UCSD-AML1 (cell line): Measurements from ENCODE around the gene PCBP3.

ENCODE experiments used
- DNase-seq: peaks from one replicate; lab custom pipeline; 2025; ENCODE audit not compliant: unreplicated experiment; lab: John Stamatoyannopoulos, UW

The PCBP3 gene

DNA sequence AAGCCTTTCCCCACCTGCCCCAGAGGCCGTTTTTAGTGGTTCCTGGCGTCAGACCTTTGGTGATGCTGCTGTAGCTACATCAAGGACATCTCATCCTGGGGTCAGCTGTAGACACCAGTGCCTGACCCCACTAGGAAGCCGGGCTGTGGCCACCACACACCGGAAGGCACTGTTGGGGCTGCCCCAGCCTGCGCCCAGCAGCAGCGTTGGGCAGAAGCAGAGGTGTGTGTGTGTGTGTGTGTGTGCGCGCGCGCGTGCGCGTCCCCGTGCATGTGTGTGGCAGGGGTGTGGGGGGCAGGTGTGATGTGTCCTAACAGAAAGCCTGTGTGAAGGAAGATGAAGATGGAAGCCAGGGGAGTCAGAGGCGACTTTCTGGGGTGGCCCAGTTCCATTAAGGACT lies 276.1 kb downstream of the PCBP3 start:
- DNase-seq = no peak

GRCh38 chr21:45920824-45921600 lies 277.5 kb downstream of the PCBP3 start:
- DNase-seq = no peak

DNA sequence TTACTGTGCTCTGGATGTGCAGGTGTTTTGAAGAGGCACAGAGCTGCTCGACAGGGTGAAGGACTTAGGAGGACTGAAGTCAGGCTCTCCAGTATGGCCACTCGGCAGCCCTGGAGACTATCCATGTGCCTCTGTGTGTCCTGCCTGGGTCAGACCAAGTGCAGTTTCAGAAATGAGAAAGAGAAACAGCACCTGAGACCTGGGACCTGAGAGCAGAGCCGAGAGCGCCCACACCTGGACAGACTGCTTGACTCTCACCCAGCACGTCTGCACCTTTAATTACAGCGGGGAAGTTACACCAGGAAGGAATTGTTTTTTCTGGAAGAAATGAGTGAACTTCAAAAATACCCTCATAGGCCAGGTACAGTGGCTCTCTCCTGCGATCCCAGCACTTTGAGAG lies 278.4 kb downstream of the PCBP3 start:
- DNase-seq = no peak

DNA sequence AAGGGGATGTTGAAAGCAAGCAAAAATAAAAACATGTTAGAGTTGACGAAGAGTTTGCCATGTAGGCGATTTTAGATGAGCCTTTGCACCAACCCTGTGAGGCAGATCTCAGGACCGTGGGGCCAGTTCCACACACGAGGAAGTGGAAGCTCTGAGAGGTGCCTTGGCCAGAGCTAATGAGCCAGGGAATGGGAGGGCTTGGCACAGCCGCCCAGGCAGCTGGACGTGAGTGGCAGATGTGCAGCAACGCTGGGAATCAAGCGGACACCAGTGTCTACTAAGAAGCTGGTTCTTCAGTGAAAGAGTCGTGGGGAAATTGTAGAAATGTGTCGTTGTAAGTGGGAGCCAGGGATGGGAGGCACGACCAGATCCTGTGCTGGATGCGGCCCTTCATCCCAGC lies 279.1 kb downstream of the PCBP3 start:
- DNase-seq = no peak

GRCh38 chr21:45923146-45923545 lies 279.6 kb downstream of the PCBP3 start:
- DNase-seq = peak; percentile 69

DNA sequence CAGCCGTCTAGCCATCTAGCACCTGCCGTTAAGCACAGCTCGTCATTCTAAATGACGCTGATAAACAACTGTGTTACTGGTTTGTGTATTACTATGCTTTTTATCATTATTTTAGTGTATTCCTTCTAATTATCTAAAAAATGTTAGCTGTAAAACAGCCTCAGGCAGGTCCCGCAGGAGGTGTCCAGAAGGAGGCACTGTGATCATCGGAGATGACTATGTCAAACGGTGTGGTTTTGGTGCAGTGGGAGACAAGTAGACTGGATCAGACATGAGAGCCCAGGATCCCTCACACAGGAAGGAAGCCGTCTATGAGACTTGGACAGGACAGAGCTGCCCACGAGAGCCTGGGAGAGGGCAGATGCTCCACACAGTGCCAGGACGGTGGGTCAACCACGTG lies 282.8 kb downstream of the PCBP3 start:
- no peak for DNase-seq

DNA sequence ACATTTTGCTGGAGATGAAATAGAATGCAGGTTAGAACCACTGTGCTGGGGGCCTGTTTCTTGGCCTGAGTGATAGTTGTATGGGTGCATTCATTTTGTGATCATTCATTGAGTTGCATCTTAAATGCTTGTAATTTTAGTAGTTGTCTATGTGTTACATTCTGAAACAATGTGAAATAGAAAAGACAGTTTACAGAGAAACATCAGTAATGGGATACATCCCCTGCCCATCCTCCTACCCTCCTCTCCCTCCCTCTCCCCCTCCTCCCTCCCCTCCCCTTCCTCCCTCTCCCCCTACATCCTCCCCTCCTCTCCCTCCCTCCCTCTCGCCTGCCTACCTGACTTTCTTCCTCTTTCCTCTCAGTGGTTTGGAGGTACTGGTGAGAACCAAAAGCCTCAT lies 283.5 kb downstream of the PCBP3 start:
- no peak for DNase-seq

DNA sequence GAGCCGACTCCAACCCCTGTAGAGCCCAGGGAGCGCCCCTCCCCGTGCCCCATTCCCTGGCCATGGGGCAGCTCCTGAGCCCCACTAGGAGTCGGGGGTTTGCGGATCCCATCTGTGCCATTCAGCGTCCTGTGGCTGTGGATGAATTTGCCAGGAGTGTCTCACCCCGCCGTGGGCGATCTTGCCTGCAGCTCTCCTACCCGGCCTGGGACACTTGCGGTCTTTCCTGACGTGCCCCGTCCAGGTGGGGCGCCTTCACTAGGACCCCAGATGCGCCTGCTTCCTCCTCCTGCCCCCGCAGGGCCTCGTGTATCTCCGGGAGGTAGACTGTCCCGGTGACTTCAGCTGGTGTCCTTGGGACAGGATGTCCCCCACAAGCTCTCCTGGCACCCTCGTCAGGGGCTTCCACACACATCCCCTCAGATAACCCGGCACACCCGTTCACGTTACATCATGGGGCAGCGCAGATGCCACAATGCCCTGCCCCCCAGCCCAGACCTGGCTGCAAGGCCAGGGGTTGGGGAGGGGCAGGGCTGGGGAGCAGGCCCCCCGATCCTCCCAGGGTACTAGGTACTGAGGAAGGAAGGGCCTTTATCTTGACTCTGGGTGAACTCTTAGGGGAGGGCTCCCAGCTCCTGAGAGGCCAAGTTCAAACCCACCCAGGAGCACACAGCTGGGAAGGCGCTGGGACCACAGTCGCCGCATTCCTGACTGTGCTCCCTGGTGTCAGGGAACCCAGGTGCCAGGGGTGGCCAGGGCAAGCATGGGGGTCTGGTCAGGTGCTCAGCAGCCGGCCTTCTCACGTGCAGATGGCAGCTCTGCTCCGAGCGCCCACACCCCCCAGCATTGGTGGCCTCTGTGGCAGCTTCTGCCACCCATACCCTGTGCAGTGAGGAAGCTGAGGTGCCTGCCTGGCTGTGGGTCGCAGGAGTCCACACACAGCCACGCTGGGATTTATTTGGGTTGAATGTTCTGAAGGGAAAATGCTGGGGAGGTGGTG lies 284.6 kb downstream of the PCBP3 start:
- no peak for DNase-seq

- DNase-seq = no peak
Observed at GRCh38 chr21:45929449-45929848, 285.9 kb downstream of the PCBP3 start.

DNA sequence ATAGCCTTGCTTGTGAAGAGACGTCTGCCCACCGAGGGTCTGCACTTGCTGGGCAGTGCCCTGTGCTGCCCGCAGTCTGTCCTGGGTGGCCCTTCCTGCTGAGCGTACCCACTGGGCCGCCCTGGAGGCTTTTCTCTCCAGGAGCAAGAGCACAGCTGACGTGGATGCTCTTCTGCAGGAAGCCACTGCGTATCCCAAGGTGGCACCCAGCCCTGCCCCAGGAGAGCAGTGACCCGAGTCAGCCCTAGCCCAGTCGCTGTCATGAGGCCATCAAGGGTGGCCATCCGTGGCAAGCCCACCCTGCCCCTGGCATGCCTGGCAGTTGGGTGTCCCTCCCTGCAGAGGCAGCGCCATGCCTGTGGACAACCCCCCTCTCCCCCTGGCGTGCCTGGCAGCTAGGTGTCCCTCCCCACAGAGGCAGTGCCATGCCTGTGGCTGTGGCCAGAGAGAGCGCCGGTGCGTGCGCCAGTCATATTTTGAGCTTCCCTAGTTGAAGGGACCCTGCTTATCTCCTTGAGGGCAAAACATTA lies 286.8 kb downstream of the PCBP3 start:
- no peak for DNase-seq

DNA sequence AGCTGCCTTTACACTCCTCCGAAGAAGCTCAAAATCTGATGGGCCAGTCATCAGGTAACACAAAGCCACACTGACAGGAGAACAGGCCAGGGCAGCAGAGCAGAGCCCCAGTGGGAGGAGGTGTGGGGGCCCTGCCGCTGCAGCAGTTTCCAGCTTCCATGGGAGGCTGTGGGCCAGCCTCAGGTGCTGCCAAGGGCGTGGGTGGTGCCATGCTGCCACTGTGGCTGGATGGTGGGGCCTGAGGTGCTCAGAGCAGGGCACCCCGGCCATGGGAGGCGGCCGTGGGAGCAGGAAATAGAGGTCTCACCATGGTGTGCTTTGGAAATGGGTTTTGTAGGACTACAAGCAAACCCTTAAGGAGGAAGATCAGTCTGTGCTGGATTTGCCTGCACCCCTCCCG lies 287.3 kb downstream of the PCBP3 start:
- DNase-seq = no peak

DNA sequence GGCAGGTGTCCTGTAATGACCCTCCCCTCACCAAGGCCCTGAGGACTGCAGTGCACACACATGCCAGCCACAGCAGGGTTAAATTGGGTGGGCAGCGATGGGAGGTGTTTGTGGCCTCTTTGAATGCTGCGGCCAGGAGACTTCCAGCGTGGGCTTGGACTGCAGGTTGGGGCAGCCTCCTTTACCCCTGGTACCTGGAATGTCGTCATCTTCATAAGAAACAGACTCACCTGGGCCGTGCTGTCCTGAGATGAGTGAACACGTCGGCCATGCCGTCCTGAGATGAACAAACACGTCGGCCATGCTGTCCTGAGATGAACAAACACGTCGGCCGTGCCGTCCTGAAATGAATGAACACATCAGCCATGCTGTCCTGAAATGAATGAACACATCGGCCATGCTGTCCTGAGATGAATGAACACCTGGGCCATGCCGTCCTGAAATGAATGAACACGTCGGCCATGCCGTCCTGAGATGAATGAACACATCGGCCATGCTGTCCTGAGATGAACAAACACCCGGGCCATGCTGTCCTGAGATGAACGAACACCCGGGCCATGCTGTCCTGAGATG lies 288.0 kb downstream of the PCBP3 start:
- no peak for DNase-seq

GRCh38 chr21:45932922-45933502 lies 289.5 kb downstream of the PCBP3 start:
- no peak for DNase-seq

DNA sequence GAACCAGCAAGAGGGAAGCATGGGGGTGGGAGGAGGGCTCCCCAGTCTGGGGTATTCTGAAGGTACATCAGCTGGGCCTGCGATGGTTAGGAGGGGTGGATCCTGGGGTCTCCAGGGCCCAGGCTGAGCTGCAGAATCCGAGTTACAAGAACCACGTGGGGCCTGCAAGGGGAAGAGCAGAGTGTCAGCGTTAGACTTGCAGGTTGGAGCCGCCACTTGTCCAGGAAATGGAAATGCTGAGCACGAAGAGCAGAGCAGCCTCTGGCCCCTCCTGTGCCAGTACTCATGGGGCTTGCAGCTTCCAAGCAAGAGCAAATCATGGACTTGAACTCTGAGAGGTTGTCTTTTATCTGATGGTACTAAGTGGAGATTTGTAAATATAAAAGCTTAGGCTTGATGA lies 290.6 kb downstream of the PCBP3 start:
- no peak for DNase-seq

- DNase-seq = no peak
Observed at GRCh38 chr21:45934554-45934953, 291.0 kb downstream of the PCBP3 start.

- no peak for DNase-seq
Observed at GRCh38 chr21:45935628-45936027, 292.1 kb downstream of the PCBP3 start.

DNA sequence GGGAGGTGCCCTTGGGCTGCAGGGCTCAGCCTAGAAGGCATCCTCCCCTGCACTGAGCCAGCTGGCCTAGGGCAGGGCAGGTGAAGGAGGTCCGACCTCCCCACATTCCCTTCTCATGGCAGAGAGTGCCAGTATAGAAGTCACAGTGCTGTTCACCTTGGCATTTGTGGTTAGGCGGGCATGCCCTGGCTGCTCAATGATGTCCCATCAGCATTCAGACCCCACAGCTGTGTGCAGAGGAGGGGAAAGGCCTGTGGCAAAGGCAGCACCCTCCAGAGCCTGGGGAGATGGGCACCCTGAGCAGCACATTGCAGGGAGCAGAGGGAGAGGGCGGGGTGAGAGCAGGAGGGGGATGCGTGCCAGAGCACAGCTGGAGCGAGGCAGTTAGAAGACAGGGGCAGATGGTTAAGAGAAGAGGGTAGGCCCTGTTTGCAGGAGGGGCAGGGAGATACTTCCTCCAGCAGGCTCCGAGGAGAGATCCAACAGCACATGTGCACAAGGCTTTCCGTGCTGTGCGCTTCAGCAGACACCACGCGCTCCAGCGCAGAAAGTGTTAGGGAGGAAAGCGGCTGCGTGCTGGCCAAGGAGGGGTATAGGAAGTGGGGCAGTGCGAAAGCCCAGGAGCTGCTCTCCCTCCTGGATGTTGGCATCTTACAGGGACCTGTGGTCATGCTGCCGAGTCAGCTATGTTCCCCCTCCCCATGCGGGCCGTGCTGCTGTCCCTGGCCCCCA lies 294.4 kb downstream of the PCBP3 start:
- no peak for DNase-seq

GRCh38 chr21:45938453-45938755 lies 294.9 kb downstream of the PCBP3 start:
- DNase-seq = no peak

DNA sequence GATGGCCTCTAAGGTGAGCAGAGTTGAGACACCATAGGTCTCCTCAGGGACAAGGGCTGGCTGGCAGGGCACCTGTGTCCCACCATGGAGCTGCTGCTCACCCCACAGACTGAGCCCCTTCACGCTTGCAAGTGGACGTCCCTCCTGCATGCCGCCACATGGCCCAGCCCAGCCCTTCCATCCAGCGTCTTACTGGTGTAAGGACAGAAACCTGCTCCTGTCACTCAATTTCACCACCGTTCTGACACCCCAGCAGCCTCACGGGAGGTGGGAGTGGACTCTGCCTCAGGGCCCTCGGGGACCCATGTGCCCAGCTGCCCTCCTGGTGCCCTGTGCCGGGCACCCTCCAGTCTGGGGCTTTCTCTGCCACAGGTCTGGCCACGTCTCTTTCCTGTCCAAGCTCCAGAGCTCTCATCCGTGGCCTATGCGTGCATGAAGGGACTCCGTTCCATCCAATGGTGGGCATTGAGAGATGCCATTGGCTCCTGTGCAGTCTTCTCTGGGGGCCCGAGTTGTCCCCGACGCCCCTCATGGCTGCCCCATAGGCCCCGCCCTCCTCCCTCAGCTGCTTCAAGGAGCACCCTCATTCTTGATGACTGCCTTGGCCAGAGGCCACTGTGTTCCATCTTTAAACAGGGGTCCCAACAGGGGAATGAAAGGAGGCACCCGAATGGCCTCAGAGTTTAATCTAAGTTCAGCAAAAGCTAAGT lies 295.4 kb downstream of the PCBP3 start:
- no peak for DNase-seq

DNA sequence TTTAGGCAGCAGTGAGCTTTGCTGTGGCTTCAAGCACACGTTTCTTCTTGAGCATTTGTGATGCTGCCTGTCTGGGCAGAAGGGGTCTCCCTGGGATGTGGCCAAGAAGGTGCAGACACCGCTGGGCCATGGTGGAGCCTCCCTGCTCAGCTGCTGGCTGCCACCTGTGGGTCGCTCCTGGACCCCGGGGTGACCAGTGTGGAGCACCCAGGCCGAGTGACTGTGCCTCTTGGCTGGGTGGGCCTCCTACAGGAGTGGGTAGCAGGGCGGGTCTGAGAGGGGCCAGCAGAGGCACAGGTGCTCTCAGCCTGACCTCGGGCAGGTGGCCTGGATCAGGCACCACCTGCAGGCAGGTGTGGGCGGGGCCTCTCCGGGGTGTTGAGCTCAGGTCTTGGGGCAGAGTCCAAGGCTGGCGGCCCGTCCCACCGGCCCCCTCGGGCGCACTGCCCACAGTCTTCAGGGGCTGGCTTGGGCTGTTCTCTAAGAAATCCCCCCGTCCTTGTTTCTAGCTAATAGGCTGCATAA lies 296.1 kb downstream of the PCBP3 start:
- no peak for DNase-seq
